GM12878 (cell line): ENCODE measurements around the gene TMEM98. TPM values are rescaled to one million over a fixed set of nuclear protein-coding genes. Genes with fewer than 3 reads are reported as not detected.

ENCODE experiments used
- ATAC-seq: fragments of 200-7000 bp; cut with Tn5 transposase; 3 replicates; pipeline ENCODE4 v1.9.1; 2020; ENCODE audit warnings: mild to moderate bottlenecking, moderate library complexity
- BruUV-seq: library from RNA; stranded (reverse); fragments of 400-500 nt; replicated peaks from 2 replicates; lab custom pipeline; 2021; lab: Mats Ljungman, UMichigan
- CTCF ChIA-PET: fragments of 300-600 bp; sonication (Branson Sonifier 250); formaldehyde crosslinking; extraction: SDS; loops from one replicate; lab custom pipeline; 2021; ENCODE audit warnings: inconsistent platforms; lab: Yijun Ruan, JAX
- POLR2A ChIA-PET: fragments of 350-600 bp; formaldehyde crosslinking; extraction: SDS; loops from one replicate; lab custom pipeline; 2021; ENCODE audit warnings: inconsistent platforms; lab: Charles Lee
- RAD21 ChIA-PET: fragments of 300-600 bp; sonication (Branson Sonifier 250); formaldehyde crosslinking; loops from one replicate; lab custom pipeline; 2023; ENCODE audit warnings: antibody characterized with exemption; ENCODE audit not compliant: unreplicated experiment; lab: Charles Lee
- SMC1A ChIA-PET: fragments of 300-600 bp; sonication (Branson Sonifier 250); formaldehyde crosslinking; loops from one replicate; lab custom pipeline; 2023; ENCODE audit not compliant: unreplicated experiment, uncharacterized antibody; lab: Charles Lee
- DNase-seq: peaks from one replicate; pipeline ENCODE4 v3.0.0-alpha.2; 2011; ENCODE audit warnings: low read depth, low spot score
- FAIRE-seq: peaks from 3 replicates; lab custom pipeline; 2011; peaks lifted over from hg19 to GRCh38; lab: Jason Lieb, UNC
- H2AFZ ChIP-seq: 2 replicates; pipeline ENCODE4 v1.6.0; 2011; ENCODE audit warnings: low read depth, low read length, control low read depth; ENCODE audit not compliant: control insufficient read depth
- H3K27ac ChIP-seq: 2 replicates; pipeline ENCODE4 v1.5.1; 2011; ENCODE audit warnings: control low read depth; ENCODE audit not compliant: control insufficient read depth, insufficient read depth
- H3K27me3 ChIP-seq, 2 experiments: replicated peaks in 1 of 2; 2 replicates each; pipeline versions ENCODE4 v1.6.0 to v1.6.1; 2011; ENCODE audit warnings: low read length in 1 of 2; ENCODE audit not compliant: control insufficient read depth in 2 of 2, insufficient read depth in 2 of 2
- H3K36me3 ChIP-seq, 2 experiments: 2 replicates each; pipeline ENCODE4 v1.5.1; 2011; ENCODE audit warnings: low read length in 1 of 2; ENCODE audit not compliant: control insufficient read depth in 2 of 2, insufficient read depth in 2 of 2
- H3K4me1 ChIP-seq: 2 replicates; pipeline ENCODE4 v1.6.1; 2011; ENCODE audit warnings: mild to moderate bottlenecking, low read length, moderate library complexity, mixed read lengths; ENCODE audit not compliant: control insufficient read depth, insufficient read depth
- H3K4me2 ChIP-seq: 2 replicates; pipeline ENCODE4 v1.6.0; 2011; ENCODE audit warnings: control low read depth; ENCODE audit not compliant: control insufficient read depth, insufficient read depth
- H3K4me3 ChIP-seq: fragments of 200-600 bp; sonication (generic); 2 replicates; pipeline ENCODE4 v1.5.1; 2016
- H3K79me2 ChIP-seq: 2 replicates; pipeline ENCODE4 v1.6.0; 2011; ENCODE audit warnings: low read length; ENCODE audit not compliant: control insufficient read depth, insufficient read depth
- H3K9ac ChIP-seq: 2 replicates; pipeline ENCODE4 v1.8.0; 2011; ENCODE audit warnings: low read length, control low read depth, mixed read lengths; ENCODE audit not compliant: control insufficient read depth, insufficient read depth
- H3K9me3 ChIP-seq: replicated peaks from 3 replicates; pipeline ENCODE4 v1.5.1; 2011; ENCODE audit warnings: mild to moderate bottlenecking, low read length; ENCODE audit not compliant: control insufficient read depth, insufficient read depth
- H4K20me1 ChIP-seq: 2 replicates; pipeline ENCODE4 v1.6.0; 2011; ENCODE audit not compliant: control insufficient read depth, insufficient read depth
- CHD1 ChIP-seq: IDR thresholded peaks from 2 replicates; pipeline ENCODE4 v1.6.1; 2012; ENCODE audit warnings: low read depth, low read length, improper control_type of control experiment
- IKZF2 ChIP-seq, 2 experiments: fragments of 450-650 bp; IDR thresholded peaks; 2 replicates each; pipeline ENCODE4 v1.6.1; 2017; ENCODE audit warnings: mild to moderate bottlenecking in 2 of 2, moderate library complexity in 2 of 2
- KDM1A ChIP-seq: fragments of 200-600 bp; sonication (generic); IDR thresholded peaks from 2 replicates; pipeline ENCODE4 v1.6.1; 2016; ENCODE audit warnings: borderline replicate concordance
- NBN ChIP-seq: fragments of 450-650 bp; IDR thresholded peaks from 2 replicates; pipeline ENCODE4 v1.6.1; 2016
- POLR2AphosphoS5 ChIP-seq: IDR thresholded peaks from 2 replicates; pipeline ENCODE4 v1.6.1; 2011; ENCODE audit warnings: mild to moderate bottlenecking, low read length, inconsistent platforms
- RAD21 ChIP-seq: IDR thresholded peaks from 2 replicates; pipeline ENCODE4 v1.6.1; 2011; ENCODE audit warnings: mild to moderate bottlenecking, low read depth, low read length, moderate library complexity; ENCODE audit not compliant: insufficient read depth
- RUNX3 ChIP-seq: IDR thresholded peaks from 2 replicates; pipeline ENCODE4 v1.6.1; 2012; ENCODE audit warnings: low read length, inconsistent platforms
- STAT3 ChIP-seq: IDR thresholded peaks from 2 replicates; pipeline ENCODE4 v1.6.1; 2011; ENCODE audit warnings: low read depth, low read length, improper control_type of control experiment
- TARDBP ChIP-seq: IDR thresholded peaks from 2 replicates; pipeline ENCODE4 v1.6.1; 2016; ENCODE audit warnings: borderline replicate concordance
- WRNIP1 ChIP-seq: IDR thresholded peaks from 2 replicates; pipeline ENCODE4 v1.6.1; 2011; ENCODE audit warnings: low read depth, low read length, improper control_type of control experiment, borderline replicate concordance
- ZNF217 ChIP-seq: fragments of 450-650 bp; IDR thresholded peaks from 2 replicates; pipeline ENCODE4 v1.6.1; 2017; ENCODE audit warnings: antibody characterized with exemption, mild to moderate bottlenecking
- ZNF384 ChIP-seq: IDR thresholded peaks from 2 replicates; pipeline ENCODE4 v1.6.1; 2012; ENCODE audit warnings: low read depth, mild to moderate bottlenecking, low read length, improper control_type of control experiment, borderline replicate concordance
- WGBS: methylation state at CpG from one replicate; pipeline ENCODE4 v1.1.6; 2016; ENCODE audit warnings: low lambda C conversion rate; ENCODE audit not compliant: insufficient replicate concordance, insufficient coverage; ENCODE audit errors: missing lambda C conversion rate; 5-methylcytosine and 5-hydroxymethylcytosine counted together
- in situ Hi-C: fragments of 300-500 bp; cut with MboI; formaldehyde crosslinking; loops from 9 replicates; pipeline ENCODE4 v1.14.3; 2018; ENCODE audit warnings: mixed read lengths
- intact Hi-C: fragments of 100-400 bp; cut with micrococcal nuclease; formaldehyde crosslinking; loops from one replicate; pipeline ENCODE4 v1.14.2; 2022; ENCODE audit not compliant: unreplicated experiment
- polyA plus RNA-seq, 11 experiments: library from polyadenylated mRNA; depleted of rRNA in 4 of 11; unstranded in 6 of 11; stranded (reverse) in 5 of 11; fragments of >200 nt; fragmentation: Nextera tagmentation in 4 of 11; fragmentation: Illumina TruSeq in 1 of 11; extraction: Ambion mirVana in 4 of 11; extraction: Trizol in 1 of 11; gene quantifications; 1 replicate in 1 of 11; 2 replicates in 10 of 11; pipeline versions ENCODE4 v1.2.1 to v1.2.3, GENCODE V29; 2011 to 2016; ENCODE audit warnings: inconsistent platforms in 2 of 11, missing spikeins in 2 of 11, low read depth in 1 of 11
- total RNA-seq, 4 experiments: library from RNA; depleted of rRNA in 3 of 4; stranded (reverse); fragments of >200 nt in 3 of 4; fragmentation: Illumina TruSeq in 1 of 4; extraction: Trizol in 1 of 4; gene quantifications; 2 replicates each; pipeline versions ENCODE4 v1.2.1 to v1.2.3, GENCODE V29; 2013 to 2021
- TF ChIP-seq, protein P1 (sequence below), 3 experiments: IDR thresholded peaks in 2 of 3; conservative IDR thresholded peaks in 1 of 3; 2 replicates each; pipeline ENCODE4 v1.5.1; 2011; ENCODE audit warnings: low read depth in 3 of 3, low read length in 3 of 3, mild to moderate bottlenecking in 3 of 3, control low read depth in 2 of 3, moderate library complexity in 2 of 3, inconsistent platforms in 1 of 3, mixed read lengths in 1 of 3; ENCODE audit not compliant: control insufficient read depth in 2 of 3, insufficient read depth in 1 of 3; ENCODE audit errors: extremely low read depth in 1 of 3
- TF ChIP-seq, protein P2 (sequence below): fragments of 450-650 bp; IDR thresholded peaks from 2 replicates; pipeline ENCODE4 v1.6.1; 2017; ENCODE audit warnings: low read depth, mild to moderate bottlenecking, moderate library complexity
- TF ChIP-seq, protein P3 (sequence below): fragments of 450-650 bp; IDR thresholded peaks from 2 replicates; pipeline ENCODE4 v1.6.1; 2017; ENCODE audit warnings: mild to moderate bottlenecking, low read depth, inconsistent platforms; ENCODE audit not compliant: poor library complexity, severe bottlenecking

The TMEM98 gene
- total and polyA plus RNA-seq, 10 of the 15 experiments (the other 5 are each of a cell fraction or from before 2014, with no cell fraction given), result 0.04 to 0.73 (median 0.13) TPM; not detected in 3

DNA sequence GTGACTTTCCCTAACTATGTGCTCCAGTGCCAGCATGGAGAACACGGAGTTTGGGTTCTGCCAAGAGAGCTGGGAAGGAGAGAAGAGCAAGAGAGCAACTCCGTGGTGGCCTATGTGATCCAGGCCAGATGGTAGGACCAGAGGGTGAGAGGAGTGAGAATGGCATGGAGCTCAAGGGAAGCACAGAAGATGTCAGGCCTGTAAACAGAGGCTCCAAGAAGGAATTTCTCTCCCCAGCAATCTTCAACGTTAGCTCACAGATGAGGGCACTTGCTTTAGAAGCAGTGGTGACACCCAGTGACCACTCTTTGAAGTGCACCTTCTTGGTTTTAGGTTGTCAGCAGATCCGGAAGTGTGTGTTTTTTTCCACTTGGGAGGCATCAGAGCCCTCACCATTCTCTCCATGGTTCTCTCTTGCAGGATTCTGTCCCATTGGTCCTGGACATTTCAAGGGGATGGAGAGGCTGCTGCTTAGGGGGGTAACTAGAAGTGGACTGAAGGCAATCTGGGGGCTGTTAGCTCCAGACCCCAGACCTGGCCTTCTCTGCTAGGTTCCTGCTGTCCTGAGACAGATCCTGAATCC, 18.1 kb upstream of the TMEM98 start (continued):
- TF ChIP-seq ZNF384 (peak; percentile 64; the same call in 1 of the 2 replicates), STAT3 (0 out of 2 replicates have a peak, but pooled peaks have one; percentile 32), NBN (0 out of 2 replicates have a peak, but pooled peaks have one; percentile 51), TARDBP (no peak)
- TF ChIP-seq, protein P1, sequence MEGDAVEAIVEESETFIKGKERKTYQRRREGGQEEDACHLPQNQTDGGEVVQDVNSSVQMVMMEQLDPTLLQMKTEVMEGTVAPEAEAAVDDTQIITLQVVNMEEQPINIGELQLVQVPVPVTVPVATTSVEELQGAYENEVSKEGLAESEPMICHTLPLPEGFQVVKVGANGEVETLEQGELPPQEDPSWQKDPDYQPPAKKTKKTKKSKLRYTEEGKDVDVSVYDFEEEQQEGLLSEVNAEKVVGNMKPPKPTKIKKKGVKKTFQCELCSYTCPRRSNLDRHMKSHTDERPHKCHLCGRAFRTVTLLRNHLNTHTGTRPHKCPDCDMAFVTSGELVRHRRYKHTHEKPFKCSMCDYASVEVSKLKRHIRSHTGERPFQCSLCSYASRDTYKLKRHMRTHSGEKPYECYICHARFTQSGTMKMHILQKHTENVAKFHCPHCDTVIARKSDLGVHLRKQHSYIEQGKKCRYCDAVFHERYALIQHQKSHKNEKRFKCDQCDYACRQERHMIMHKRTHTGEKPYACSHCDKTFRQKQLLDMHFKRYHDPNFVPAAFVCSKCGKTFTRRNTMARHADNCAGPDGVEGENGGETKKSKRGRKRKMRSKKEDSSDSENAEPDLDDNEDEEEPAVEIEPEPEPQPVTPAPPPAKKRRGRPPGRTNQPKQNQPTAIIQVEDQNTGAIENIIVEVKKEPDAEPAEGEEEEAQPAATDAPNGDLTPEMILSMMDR (IDR thresholded peaks at IDR 0.05 in 2 of 3, conservative IDR thresholded peaks at IDR 0.05 in 1 of 3; ENCODE audit: control insufficient read depth in 2 of 3, extremely low read depth in 1 of 3, insufficient read depth in 1 of 3, low read depth in 3 of 3, low read length in 3 of 3), result peak; percentile 85 to 94 (median 91)

DNA sequence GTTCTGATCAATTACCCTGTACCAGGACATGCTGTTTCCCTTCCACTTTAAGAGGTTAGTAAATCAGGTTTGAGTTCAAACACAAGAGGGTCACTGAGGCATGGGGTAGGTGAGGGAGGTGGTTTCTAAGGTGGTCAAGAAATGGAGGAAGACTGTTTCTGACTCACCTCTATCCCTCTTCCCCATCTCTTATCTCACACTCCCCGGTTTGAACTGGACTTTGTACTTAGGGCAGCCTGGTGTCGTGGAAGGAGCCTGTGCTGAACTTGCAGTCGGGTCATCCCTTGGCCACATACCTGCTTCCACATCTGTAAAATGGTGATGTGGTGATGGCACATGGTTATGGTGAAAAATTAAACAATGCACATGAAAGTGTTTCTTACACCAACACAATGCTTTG, 17.2 kb upstream of the TMEM98 start:
- POLR2A ChIA-PET, result interaction anchor here (1.4 kb wide), 1 partner anchor 127 kb away, joined by 5 read pairs; no protein-coding TSS in a partner anchor
- H3K27ac ChIP-seq, result no peak overlapping the region
- no peaks in the 10 kb centered on the region for H3K27me3 ChIP-seq
- SMC1A ChIA-PET, result interaction anchor here (0.9 to 13.9 kb wide), 10 partner anchors 9 to 446 kb away, joined by 3 to 137 read pairs (median 6); partner anchors contain the start of gene MYO1D
- no peak overlapping the region for H3K9ac ChIP-seq
- CTCF ChIA-PET, result interaction anchor here (0.8 to 12.1 kb wide), 20 partner anchors 19 to 839 kb away, joined by 3 to 206 read pairs (median 6); partner anchors contain the start of gene MYO1D
- H4K20me1 ChIP-seq, result no peaks in the 10 kb centered on the region
- no peaks in the 10 kb centered on the region for H3K79me2 ChIP-seq
- no peak for FAIRE-seq
- ATAC-seq, result no peak
- RAD21 ChIA-PET, result interaction anchor here (1.3 to 3.3 kb wide), 6 partner anchors 34 to 428 kb away, joined by 3 to 60 read pairs (median 6); partner anchors contain the start of gene MYO1D
- no peak overlapping the region for H3K4me3 ChIP-seq
- in situ Hi-C loops, result loop anchor here (10.0 to 25.0 kb wide), 2 partner anchors 126 to 448 kb away; no protein-coding TSS in a partner anchor
- DNase-seq, result no peak
- no peak overlapping the region for H2AFZ ChIP-seq
- H3K4me2 ChIP-seq, result no peak overlapping the region
- H3K4me1 ChIP-seq, result no peaks in the 10 kb centered on the region
- no TSS peak for BruUV-seq
- no peaks in the 10 kb centered on the region; the same call in 2 of the 3 replicates for H3K9me3 ChIP-seq
- WGBS, result 49% methylated on average over 2 of the region's 3 CpGs
- no peaks in the 10 kb centered on the region for H3K36me3 ChIP-seq
- intact Hi-C loops, result loop anchor here (1.0 kb wide), 1 partner anchor 127 kb away; no protein-coding TSS in a partner anchor
- TF ChIP-seq KDM1A (no peak), WRNIP1 (no peak), POLR2AphosphoS5 (no peak), TARDBP (no peak), CHD1 (no peak), RUNX3 (no peak), ZNF217 (no peak), RAD21 (no peak), IKZF2 (IDR thresholded peaks at IDR 0.05) (no peak)
- TF ChIP-seq, protein P2, sequence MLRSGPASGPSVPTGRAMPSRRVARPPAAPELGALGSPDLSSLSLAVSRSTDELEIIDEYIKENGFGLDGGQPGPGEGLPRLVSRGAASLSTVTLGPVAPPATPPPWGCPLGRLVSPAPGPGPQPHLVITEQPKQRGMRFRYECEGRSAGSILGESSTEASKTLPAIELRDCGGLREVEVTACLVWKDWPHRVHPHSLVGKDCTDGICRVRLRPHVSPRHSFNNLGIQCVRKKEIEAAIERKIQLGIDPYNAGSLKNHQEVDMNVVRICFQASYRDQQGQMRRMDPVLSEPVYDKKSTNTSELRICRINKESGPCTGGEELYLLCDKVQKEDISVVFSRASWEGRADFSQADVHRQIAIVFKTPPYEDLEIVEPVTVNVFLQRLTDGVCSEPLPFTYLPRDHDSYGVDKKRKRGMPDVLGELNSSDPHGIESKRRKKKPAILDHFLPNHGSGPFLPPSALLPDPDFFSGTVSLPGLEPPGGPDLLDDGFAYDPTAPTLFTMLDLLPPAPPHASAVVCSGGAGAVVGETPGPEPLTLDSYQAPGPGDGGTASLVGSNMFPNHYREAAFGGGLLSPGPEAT, result no peak
- TF ChIP-seq, protein P3, sequence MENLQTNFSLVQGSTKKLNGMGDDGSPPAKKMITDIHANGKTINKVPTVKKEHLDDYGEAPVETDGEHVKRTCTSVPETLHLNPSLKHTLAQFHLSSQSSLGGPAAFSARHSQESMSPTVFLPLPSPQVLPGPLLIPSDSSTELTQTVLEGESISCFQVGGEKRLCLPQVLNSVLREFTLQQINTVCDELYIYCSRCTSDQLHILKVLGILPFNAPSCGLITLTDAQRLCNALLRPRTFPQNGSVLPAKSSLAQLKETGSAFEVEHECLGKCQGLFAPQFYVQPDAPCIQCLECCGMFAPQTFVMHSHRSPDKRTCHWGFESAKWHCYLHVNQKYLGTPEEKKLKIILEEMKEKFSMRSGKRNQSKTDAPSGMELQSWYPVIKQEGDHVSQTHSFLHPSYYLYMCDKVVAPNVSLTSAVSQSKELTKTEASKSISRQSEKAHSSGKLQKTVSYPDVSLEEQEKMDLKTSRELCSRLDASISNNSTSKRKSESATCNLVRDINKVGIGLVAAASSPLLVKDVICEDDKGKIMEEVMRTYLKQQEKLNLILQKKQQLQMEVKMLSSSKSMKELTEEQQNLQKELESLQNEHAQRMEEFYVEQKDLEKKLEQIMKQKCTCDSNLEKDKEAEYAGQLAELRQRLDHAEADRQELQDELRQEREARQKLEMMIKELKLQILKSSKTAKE, result no peak
